Activated naive CD4-positive, alpha-beta T cell treated with anti-CD3 and anti-CD28 coated beads, Interleukin-2, amount 10 ng/mL, durations not matched to agents 5 hours and 36 hours (primary cell): ENCODE measurements around the gene MRPL28. TPM values are rescaled to one million over a fixed set of nuclear protein-coding genes. Genes with fewer than 3 reads are reported as not detected.

Experiments
- total RNA-seq, 2 experiments: library from RNA; stranded (reverse); gene quantifications; one replicate each; pipeline ENCODE4 v1.2.3, GENCODE V29; 2021

The MRPL28 gene
- 10 to 100 TPM; 53.4 to 56.3 TPM for total RNA-seq

GRCh38 chr16:370443-370842, at the start of gene MRPL28:
TSS of gene MRPL28 (minus strand) at chr16:370538. CDS start at chr16:370218, 320 bp downstream.

GRCh38 chr16:401468-402348, 31.4 kb upstream of the MRPL28 start, which contains the start of gene DECR2:
TSS of gene DECR2 (plus strand) at chr16:401885. CDS start at chr16:401964, 79 bp downstream.

GRCh38 chr16:397135-397661, 26.9 kb upstream of the MRPL28 start, which contains the start of gene NME4:
TSS of gene NME4 (plus strand) at chr16:397199. CDS start at chr16:397223, 24 bp downstream.

GRCh38 chr16:381789-382717, 11.7 kb upstream of the MRPL28 start, which contains the start of gene PGAP6:
TSS of gene PGAP6 (minus strand) at chr16:381978. CDS start at chr16:381821, 157 bp downstream.

GRCh38 chr16:352547-353403, 17.6 kb downstream of the MRPL28 start, which contains the start of gene AXIN1:
TSS of gene AXIN1 (minus strand) at chr16:352723. CDS start at chr16:347025, 5,698 bp downstream.

Other genes starting within 250 kb of the MRPL28 start
- gene NPRL3, start 231.9 kb downstream of the MRPL28 start, total RNA-seq = 10 to 100 TPM; 33.7 to 35.3 TPM
- gene HBZ, start 217.9 kb downstream of the MRPL28 start, total RNA-seq = not detected
- gene HBM, start 204.6 kb downstream of the MRPL28 start, total RNA-seq = not detected
- not detected for gene HBA2, start 197.7 kb downstream of the MRPL28 start, total RNA-seq
- not detected for gene HBA1, start 193.9 kb downstream of the MRPL28 start, total RNA-seq
- gene HBQ1, start 190.1 kb downstream of the MRPL28 start, total RNA-seq = not detected
- gene LUC7L, start 141.1 kb downstream of the MRPL28 start, total RNA-seq = 10 to 100 TPM; 66.4 to 67.5 TPM
- gene FAM234A, start 135.7 kb downstream of the MRPL28 start, total RNA-seq = 10 to 100 TPM; 28.8 to 29.6 TPM
- gene RGS11, start 94.6 kb downstream of the MRPL28 start, total RNA-seq = not detected
- not detected for gene ARHGDIG, start 89.9 kb downstream of the MRPL28 start, total RNA-seq
- not detected for gene PDIA2, start 87.4 kb downstream of the MRPL28 start, total RNA-seq
- 10 to 100 TPM; 27.4 to 29.2 TPM for gene AXIN1, start 17.8 kb downstream of the MRPL28 start, total RNA-seq
- gene PGAP6, start 11.4 kb upstream of the MRPL28 start, total RNA-seq = 10 to 100 TPM; 79.5 to 81.5 TPM
- 10 to 100 TPM; 40.7 to 43.4 TPM for gene NME4, start 26.7 kb upstream of the MRPL28 start, total RNA-seq
- 1 to 10 TPM; 5.0 to 6.0 TPM for gene DECR2, start 31.3 kb upstream of the MRPL28 start, total RNA-seq
- 10 to 100 TPM; 22.0 to 24.6 TPM for gene RAB11FIP3, start 55.1 kb upstream of the MRPL28 start, total RNA-seq
- 10 to 100 TPM; 71.0 to 71.8 TPM for gene CAPN15, start 157.2 kb upstream of the MRPL28 start, total RNA-seq
- gene PRR35, start 189.9 kb upstream of the MRPL28 start, total RNA-seq = not detected
- gene NHLRC4, start 196.5 kb upstream of the MRPL28 start, total RNA-seq = 1 to 10 TPM; 4.6 to 4.7 TPM
- 10 to 100 TPM; 32.9 to 36.8 TPM for gene PIGQ, start 199.4 kb upstream of the MRPL28 start, total RNA-seq
- gene RAB40C, start 219.5 kb upstream of the MRPL28 start, total RNA-seq = 10 to 100 TPM; 12.7 to 14.1 TPM